ENCODE measurements around the gene SRBD1. TPM values are rescaled to one million over a fixed set of nuclear protein-coding genes. Genes with fewer than 3 reads are reported as not detected.
A peak's percentile ranks its signal among the peaks of the same experiment; 100 is the strongest.

SRBD1 gene
- total RNA-seq, 1 donor from 2014 or later = 11.2 TPM

DNA sequence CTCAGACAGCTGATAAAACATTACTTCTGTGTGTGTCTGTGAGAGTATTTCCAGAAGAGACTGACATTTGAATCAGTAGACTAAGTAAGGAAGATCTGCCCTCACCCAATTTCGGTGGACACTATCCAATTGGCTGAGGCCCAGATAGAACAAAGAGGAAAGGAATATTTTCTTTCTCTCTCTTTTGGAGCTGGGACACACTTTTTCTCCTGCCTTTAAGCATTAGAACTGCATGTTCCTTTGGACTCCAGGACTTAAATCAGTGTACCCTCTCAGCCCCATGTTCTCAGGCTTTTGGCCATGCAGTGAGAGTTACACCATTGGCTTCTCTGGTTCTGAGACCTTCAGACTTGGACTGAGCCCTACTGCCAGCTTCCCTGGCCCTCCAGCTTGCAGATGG, 3.3 kb upstream of the SRBD1 start:
- DNase-seq (ENCODE audit: low spot score) = no peak
- H3K27ac Mint-ChIP-seq (ENCODE audit: unreplicated experiment) = no peak overlapping the region
- TF ChIP-seq, protein P1, sequence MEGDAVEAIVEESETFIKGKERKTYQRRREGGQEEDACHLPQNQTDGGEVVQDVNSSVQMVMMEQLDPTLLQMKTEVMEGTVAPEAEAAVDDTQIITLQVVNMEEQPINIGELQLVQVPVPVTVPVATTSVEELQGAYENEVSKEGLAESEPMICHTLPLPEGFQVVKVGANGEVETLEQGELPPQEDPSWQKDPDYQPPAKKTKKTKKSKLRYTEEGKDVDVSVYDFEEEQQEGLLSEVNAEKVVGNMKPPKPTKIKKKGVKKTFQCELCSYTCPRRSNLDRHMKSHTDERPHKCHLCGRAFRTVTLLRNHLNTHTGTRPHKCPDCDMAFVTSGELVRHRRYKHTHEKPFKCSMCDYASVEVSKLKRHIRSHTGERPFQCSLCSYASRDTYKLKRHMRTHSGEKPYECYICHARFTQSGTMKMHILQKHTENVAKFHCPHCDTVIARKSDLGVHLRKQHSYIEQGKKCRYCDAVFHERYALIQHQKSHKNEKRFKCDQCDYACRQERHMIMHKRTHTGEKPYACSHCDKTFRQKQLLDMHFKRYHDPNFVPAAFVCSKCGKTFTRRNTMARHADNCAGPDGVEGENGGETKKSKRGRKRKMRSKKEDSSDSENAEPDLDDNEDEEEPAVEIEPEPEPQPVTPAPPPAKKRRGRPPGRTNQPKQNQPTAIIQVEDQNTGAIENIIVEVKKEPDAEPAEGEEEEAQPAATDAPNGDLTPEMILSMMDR (IDR thresholded peaks at IDR 0.05) = no peak
- no peaks in the 10 kb centered on the region for H3K36me3 Mint-ChIP-seq (ENCODE audit: low read depth)
- no peak overlapping the region for H3K4me3 Mint-ChIP-seq (ENCODE audit: unreplicated experiment)
- peaks cover 45% of the 10 kb centered on the region for H3K4me1 Mint-ChIP-seq (ENCODE audit: low read depth)
- H3K27me3 Mint-ChIP-seq (ENCODE audit: low read depth) = no peaks in the 10 kb centered on the region
- no peaks in the 10 kb centered on the region for H3K9me3 Mint-ChIP-seq (ENCODE audit: low read depth)

DNA sequence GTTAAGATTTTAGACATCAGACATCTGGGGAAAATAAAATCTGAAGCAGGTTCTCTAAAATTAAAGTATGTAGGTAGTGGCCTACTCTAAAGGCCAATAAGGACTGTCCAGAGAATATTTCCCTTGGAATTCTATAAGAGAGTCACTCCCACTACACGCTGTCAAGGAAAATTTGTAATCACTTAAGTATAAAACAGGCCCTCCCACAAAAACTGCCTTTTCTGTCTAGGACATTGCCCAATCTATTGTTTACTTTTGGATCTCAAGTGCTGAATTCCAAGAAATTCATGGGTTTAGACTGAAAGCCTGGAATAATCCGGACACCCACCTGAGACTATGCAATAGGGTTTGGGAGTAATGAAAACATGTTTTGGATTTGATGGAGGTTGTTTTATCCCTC, 1.7 kb upstream of the SRBD1 start:
- no peak for DNase-seq (ENCODE audit: low spot score)

DNA sequence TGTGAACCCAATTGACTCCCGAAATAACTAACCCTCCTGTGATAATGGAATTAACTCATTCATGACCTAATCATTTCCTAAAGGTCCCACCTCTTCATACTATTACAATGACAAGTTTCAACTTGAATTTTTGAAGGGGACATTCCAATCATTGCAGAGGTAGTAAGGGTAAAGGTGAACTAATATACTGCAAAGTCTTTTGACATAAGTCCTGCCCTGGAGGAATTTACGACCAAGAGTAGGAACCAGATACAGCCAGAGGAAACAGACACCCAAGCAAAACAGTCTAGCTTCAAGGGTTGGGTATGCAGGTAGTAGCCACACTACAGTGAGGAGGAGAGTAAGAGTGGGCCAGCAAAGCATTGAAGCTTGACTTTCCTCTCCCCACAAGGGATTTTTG, 1.2 kb upstream of the SRBD1 start:
- H3K27ac Mint-ChIP-seq (ENCODE audit: unreplicated experiment) = no peak overlapping the region
- no peak overlapping the region for H3K4me3 Mint-ChIP-seq (ENCODE audit: unreplicated experiment)
- DNase-seq (ENCODE audit: low spot score) = no peak
- peaks cover 52% of the 10 kb centered on the region for H3K4me1 Mint-ChIP-seq (ENCODE audit: low read depth)
- no peaks in the 10 kb centered on the region for H3K27me3 Mint-ChIP-seq (ENCODE audit: low read depth)
- no peaks in the 10 kb centered on the region for H3K36me3 Mint-ChIP-seq (ENCODE audit: low read depth)
- TF ChIP-seq, protein P1 (IDR thresholded peaks at IDR 0.05) = no peak
- no peaks in the 10 kb centered on the region for H3K9me3 Mint-ChIP-seq (ENCODE audit: low read depth)

More for the DNA sequence above, 1.7 kb upstream of the SRBD1 start:
- Mint-ChIP-seq H3K27me3 (ENCODE audit: low read depth) (no peaks in the 10 kb centered on the region), H3K4me3 (ENCODE audit: unreplicated experiment) (no peak overlapping the region), H3K4me1 (ENCODE audit: low read depth) (peaks cover 51% of the 10 kb centered on the region), H3K9me3 (ENCODE audit: low read depth) (no peaks in the 10 kb centered on the region), H3K36me3 (ENCODE audit: low read depth) (no peaks in the 10 kb centered on the region), H3K27ac (ENCODE audit: unreplicated experiment) (no peak overlapping the region)
- TF ChIP-seq, protein P1 (IDR thresholded peaks at IDR 0.05) = no peak

DNA sequence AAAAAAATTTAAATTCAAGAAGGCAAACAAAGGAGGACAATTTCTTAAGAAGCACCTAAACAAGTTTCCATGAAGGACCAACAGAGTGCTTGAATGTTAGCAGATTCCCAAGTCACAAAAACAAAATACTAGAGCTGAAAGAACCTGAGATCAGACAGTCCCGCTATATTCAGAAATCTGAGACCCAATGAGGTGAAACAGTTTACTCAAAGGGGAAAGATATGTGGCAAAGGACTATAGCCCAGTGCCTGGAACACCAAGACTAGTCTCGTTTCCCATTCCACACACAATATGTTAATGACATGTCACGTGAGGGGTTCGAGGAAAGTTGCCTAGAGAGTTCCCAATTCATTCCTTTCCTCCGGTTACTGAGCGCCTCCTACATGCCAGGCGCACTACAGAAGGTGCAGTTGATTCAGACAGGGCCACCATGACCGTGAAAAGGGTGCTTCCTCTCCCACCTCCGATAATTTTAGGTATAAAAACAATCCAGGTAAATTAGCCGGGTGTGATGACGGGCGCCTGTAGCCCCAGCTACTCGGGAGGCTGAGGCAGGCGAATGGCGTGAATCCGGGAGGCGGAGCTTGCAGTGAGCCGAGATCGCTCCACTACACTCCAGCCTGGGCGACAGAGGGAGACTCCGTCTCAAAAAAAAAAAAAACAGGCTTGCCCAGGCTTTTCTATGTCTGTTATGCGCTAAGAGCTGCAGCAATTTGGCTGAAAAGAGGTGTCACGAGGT, 617 bp downstream of the SRBD1 start:
- peak overlapping the region; percentile 98 for H3K4me3 Mint-ChIP-seq (ENCODE audit: unreplicated experiment)
- DNase-seq (ENCODE audit: low spot score) = no peak
- TF ChIP-seq, protein P1 (IDR thresholded peaks at IDR 0.05) = peak; percentile 79
- H3K9me3 Mint-ChIP-seq (ENCODE audit: low read depth) = no peaks in the 10 kb centered on the region
- peak overlapping the region; percentile 98 for H3K27ac Mint-ChIP-seq (ENCODE audit: unreplicated experiment)
- H3K4me1 Mint-ChIP-seq (ENCODE audit: low read depth) = peaks cover 44% of the 10 kb centered on the region
- no peaks in the 10 kb centered on the region for H3K36me3 Mint-ChIP-seq (ENCODE audit: low read depth)
- no peaks in the 10 kb centered on the region for H3K27me3 Mint-ChIP-seq (ENCODE audit: low read depth)

DNA sequence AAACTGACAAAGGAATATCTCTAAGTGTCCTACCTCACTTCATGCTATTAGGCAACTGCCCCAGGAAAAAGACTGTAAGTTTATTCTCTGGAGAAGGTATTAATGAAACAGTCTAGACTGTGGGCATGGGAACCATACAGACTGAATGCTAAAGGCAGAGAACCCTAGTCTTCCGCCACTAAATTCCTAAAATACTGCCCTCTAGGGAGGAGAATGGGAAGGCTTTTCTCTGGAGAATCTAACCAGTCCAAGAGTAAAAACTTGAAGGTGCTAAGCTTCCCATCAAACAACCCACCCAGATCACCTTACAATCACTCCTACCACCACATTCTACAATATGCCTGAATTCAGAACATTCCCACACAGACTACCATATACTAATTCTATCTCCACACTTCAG, 3.4 kb downstream of the SRBD1 start:
- peaks cover 6% of the 10 kb centered on the region for H3K36me3 Mint-ChIP-seq (ENCODE audit: low read depth)
- no peak for DNase-seq (ENCODE audit: low spot score)
- TF ChIP-seq, protein P1 (IDR thresholded peaks at IDR 0.05) = peak; percentile 75
- H3K27me3 Mint-ChIP-seq (ENCODE audit: low read depth) = no peaks in the 10 kb centered on the region
- H3K9me3 Mint-ChIP-seq (ENCODE audit: low read depth) = no peaks in the 10 kb centered on the region
- peak overlapping the region; percentile 18 for H3K27ac Mint-ChIP-seq (ENCODE audit: unreplicated experiment)
- H3K4me1 Mint-ChIP-seq (ENCODE audit: low read depth) = peaks cover 31% of the 10 kb centered on the region
- no peak overlapping the region for H3K4me3 Mint-ChIP-seq (ENCODE audit: unreplicated experiment)

Measured in chondrocyte (in vitro differentiated cells).